ENCODE data around the gene PSMA8. TPM values are rescaled to one million over a fixed set of nuclear protein-coding genes. Genes with fewer than 3 reads are reported as not detected.

The PSMA8 gene
- polyA plus RNA-seq, 1 of the 3 experiments (the other 2 are of a cell fraction) = not detected

- Histone ChIP-seq H3K4me2 (no peak overlapping the region), H2AFZ (ENCODE audit: low read depth) (no peak overlapping the region), H3K27me3 (ENCODE audit: insufficient read depth) (no peaks in the 10 kb centered on the region), H3K27ac (ENCODE audit: low read depth in 2 of 2, low read length in 1 of 2) (no peak overlapping the region), H3K79me2 (ENCODE audit: insufficient read depth) (no peaks in the 10 kb centered on the region), H3K9me3 (no peaks in the 10 kb centered on the region), H3F3A (replicated peaks; ENCODE audit: insufficient read depth) (no peaks in the 10 kb centered on the region), H3K4me3 (ENCODE audit: low read depth in 2 of 2, low read length in 1 of 2) (no peak overlapping the region), H3K9me2 (no peaks in the 10 kb centered on the region), H3K9ac (no peak overlapping the region), H3K36me3 (replicated peaks in 1 of 2; ENCODE audit: control insufficient read depth in 1 of 2, insufficient read depth in 2 of 2, low read length in 1 of 2) (no peaks in the 10 kb centered on the region), H3K4me1 (ENCODE audit: control insufficient read depth in 1 of 2, insufficient read depth in 2 of 2, low read depth in 1 of 2, low read length in 1 of 2) (no peaks in the 10 kb centered on the region), H4K20me1 (ENCODE audit: insufficient read depth) (no peaks in the 10 kb centered on the region)
- no peak for TF ChIP-seq IRF3 (IDR thresholded peaks at IDR 0.05; ENCODE audit: low read depth, low read length)
- TF ChIP-seq EZH2phosphoT487 (IDR thresholded peaks at IDR 0.05; ENCODE audit: borderline replicate concordance, low read depth) = no peak
- ChIA-PET POLR2A (no interaction called here), CTCF (interaction anchor here (1.1 kb wide), 1 partner anchor 210 kb away, joined by 4 read pairs; no protein-coding TSS in a partner anchor)
- DNase-seq = no peak
- WGBS (ENCODE audit: low lambda C conversion rate) = 56% methylated on average over 1 of the region's 1 CpG
Observed at GRCh38 chr18:26096852-26097251, 36.8 kb upstream of the PSMA8 start.

DNA sequence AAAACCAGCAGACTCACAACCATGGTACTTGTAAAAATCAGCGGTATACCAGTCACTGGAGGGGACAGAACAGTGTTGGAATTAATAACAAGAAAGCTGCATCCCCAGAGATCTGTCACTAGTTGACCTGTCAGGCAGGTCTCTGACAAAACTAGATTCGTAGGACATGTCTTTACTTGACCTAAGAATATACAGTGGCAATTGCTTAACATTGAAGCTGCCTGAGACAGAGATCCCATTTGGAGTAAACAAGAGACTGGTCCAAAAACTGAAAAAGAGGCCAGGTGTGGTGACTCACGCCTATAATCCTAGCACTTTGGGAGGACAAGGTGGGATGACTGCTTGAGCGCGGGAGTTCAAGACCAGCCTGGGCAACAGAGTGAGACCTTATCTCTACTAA lies 36.1 kb upstream of the PSMA8 start:
- POLR2A ChIA-PET = no interaction called here
- WGBS (ENCODE audit: low lambda C conversion rate) = 81% methylated on average over 5 of the region's 5 CpGs
- TF ChIP-seq JUND (IDR thresholded peaks at IDR 0.05) = no peak
- TF ChIP-seq TAF1 (IDR thresholded peaks at IDR 0.05; ENCODE audit: borderline replicate concordance, low read depth, low read length) = no peak
- TF ChIP-seq FOXM1 (IDR thresholded peaks at IDR 0.05; ENCODE audit: low read depth) = no peak
- TF ChIP-seq SMC3 (IDR thresholded peaks at IDR 0.05; ENCODE audit: low read depth, low read length) = no peak
- TF ChIP-seq MEF2A (IDR thresholded peaks at IDR 0.05; ENCODE audit: borderline replicate concordance, low read depth) = no peak
- TF ChIP-seq, protein P1, sequence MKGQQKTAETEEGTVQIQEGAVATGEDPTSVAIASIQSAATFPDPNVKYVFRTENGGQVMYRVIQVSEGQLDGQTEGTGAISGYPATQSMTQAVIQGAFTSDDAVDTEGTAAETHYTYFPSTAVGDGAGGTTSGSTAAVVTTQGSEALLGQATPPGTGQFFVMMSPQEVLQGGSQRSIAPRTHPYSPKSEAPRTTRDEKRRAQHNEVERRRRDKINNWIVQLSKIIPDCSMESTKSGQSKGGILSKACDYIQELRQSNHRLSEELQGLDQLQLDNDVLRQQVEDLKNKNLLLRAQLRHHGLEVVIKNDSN (IDR thresholded peaks at IDR 0.05; ENCODE audit: borderline replicate concordance, low read depth) = no peak
- no peak for TF ChIP-seq EP300 (IDR thresholded peaks at IDR 0.05; ENCODE audit: borderline replicate concordance in 1 of 2, low read depth in 1 of 2, low read length in 1 of 2)
- TF ChIP-seq, protein P2, sequence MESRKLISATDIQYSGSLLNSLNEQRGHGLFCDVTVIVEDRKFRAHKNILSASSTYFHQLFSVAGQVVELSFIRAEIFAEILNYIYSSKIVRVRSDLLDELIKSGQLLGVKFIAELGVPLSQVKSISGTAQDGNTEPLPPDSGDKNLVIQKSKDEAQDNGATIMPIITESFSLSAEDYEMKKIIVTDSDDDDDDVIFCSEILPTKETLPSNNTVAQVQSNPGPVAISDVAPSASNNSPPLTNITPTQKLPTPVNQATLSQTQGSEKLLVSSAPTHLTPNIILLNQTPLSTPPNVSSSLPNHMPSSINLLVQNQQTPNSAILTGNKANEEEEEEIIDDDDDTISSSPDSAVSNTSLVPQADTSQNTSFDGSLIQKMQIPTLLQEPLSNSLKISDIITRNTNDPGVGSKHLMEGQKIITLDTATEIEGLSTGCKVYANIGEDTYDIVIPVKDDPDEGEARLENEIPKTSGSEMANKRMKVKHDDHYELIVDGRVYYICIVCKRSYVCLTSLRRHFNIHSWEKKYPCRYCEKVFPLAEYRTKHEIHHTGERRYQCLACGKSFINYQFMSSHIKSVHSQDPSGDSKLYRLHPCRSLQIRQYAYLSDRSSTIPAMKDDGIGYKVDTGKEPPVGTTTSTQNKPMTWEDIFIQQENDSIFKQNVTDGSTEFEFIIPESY (IDR thresholded peaks at IDR 0.05; ENCODE audit: borderline replicate concordance, low read depth) = no peak
- TF ChIP-seq GABPA (IDR thresholded peaks at IDR 0.05; ENCODE audit: low read depth) = no peak
- no peak for TF ChIP-seq IRF3 (IDR thresholded peaks at IDR 0.05; ENCODE audit: low read depth, low read length)
- no peak for TF ChIP-seq RFX5 (IDR thresholded peaks at IDR 0.05; ENCODE audit: low read length)
- TF ChIP-seq RCOR1 (IDR thresholded peaks at IDR 0.05; ENCODE audit: low read length) = no peak
- TF ChIP-seq SIN3A (IDR thresholded peaks at IDR 0.05; ENCODE audit: borderline replicate concordance, low read depth, low read length) = no peak
- TF ChIP-seq, protein P3, sequence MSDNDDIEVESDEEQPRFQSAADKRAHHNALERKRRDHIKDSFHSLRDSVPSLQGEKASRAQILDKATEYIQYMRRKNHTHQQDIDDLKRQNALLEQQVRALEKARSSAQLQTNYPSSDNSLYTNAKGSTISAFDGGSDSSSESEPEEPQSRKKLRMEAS (IDR thresholded peaks at IDR 0.05; ENCODE audit: low read depth) = no peak
- no peak for TF ChIP-seq PBX3 (IDR thresholded peaks at IDR 0.05)
- TF ChIP-seq YY1 (IDR thresholded peaks at IDR 0.05; ENCODE audit: low read depth) = no peak
- no peak for TF ChIP-seq NFIC (IDR thresholded peaks at IDR 0.05; ENCODE audit: borderline replicate concordance)
- no peak for TF ChIP-seq RXRA (IDR thresholded peaks at IDR 0.05; ENCODE audit: borderline replicate concordance, low read depth)
- TF ChIP-seq POLR2AphosphoS5 (IDR thresholded peaks at IDR 0.05; ENCODE audit: low read depth, low read length) = no peak

More for the DNA sequence above, 36.1 kb upstream of the PSMA8 start:
- Histone ChIP-seq H3K9me3 (no peaks in the 10 kb centered on the region), H3K79me2 (ENCODE audit: insufficient read depth) (no peaks in the 10 kb centered on the region), H4K20me1 (ENCODE audit: insufficient read depth) (no peaks in the 10 kb centered on the region), H3F3A (replicated peaks; ENCODE audit: insufficient read depth) (no peaks in the 10 kb centered on the region), H3K9ac (no peak overlapping the region), H3K4me3 (ENCODE audit: low read depth in 2 of 2, low read length in 1 of 2) (no peak overlapping the region), H3K9me2 (no peaks in the 10 kb centered on the region), H3K4me1 (ENCODE audit: control insufficient read depth in 1 of 2, insufficient read depth in 2 of 2, low read depth in 1 of 2, low read length in 1 of 2) (no peaks in the 10 kb centered on the region), H3K36me3 (replicated peaks in 1 of 2; ENCODE audit: control insufficient read depth in 1 of 2, insufficient read depth in 2 of 2, low read length in 1 of 2) (no peaks in the 10 kb centered on the region), H3K27ac (ENCODE audit: low read depth in 2 of 2, low read length in 1 of 2) (no peak overlapping the region), H2AFZ (ENCODE audit: low read depth) (no peak overlapping the region), H3K27me3 (ENCODE audit: insufficient read depth) (no peaks in the 10 kb centered on the region), H3K4me2 (no peak overlapping the region)
- CTCF ChIA-PET = interaction anchor here (1.1 kb wide), 1 partner anchor 209 kb away, joined by 4 read pairs; no protein-coding TSS in a partner anchor
- DNase-seq = no peak

Measured in SK-N-SH (cell line).